ENCODE results near the gene BAZ1B.

DNA sequence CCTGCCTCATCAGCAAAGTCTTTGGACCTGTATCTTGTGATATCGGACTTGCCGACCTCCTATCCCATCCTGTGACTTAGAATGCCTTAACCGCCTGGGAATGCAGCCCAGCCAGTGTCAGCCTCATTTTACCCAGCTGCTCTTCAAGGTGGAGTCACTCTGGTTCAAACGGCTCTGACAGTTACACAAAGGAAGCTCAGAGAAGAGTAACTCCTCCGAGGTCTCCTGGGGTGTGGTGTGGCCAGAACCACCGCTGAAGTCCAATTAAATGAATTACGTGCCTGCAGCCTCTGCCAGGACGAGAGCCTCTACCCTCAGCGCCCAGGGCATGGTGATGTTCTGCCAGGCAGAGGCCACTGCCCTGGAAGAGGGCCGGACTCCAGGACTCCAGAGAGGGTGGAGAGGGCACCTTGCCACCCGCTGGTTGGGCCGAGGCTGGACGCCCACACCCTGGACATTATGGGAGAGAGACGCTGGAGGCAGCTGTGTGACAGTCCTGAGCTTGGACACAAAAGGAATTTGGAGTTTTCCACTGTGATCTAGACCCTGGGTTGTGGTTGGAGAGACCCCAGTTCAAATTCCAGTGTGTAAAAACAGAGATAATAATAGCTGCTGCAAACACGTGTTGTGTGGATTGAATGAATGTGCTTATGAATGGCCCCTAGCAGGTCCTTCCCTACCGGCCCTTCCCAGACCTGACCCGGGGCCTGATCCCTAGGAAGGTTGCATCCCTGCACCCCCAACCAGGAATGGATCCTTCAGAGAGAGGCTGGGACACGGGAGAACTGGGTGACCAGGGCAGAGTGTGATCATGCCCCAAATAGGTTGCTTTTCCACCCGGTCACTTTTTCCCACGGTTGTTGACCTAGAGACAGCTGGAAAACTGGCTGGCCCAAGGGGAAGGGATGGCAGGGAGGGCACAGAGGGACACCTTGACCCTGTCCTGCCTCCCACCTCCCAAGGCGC lies 126.3 kb downstream of the BAZ1B start:
- TF ChIP-seq, protein P1, sequence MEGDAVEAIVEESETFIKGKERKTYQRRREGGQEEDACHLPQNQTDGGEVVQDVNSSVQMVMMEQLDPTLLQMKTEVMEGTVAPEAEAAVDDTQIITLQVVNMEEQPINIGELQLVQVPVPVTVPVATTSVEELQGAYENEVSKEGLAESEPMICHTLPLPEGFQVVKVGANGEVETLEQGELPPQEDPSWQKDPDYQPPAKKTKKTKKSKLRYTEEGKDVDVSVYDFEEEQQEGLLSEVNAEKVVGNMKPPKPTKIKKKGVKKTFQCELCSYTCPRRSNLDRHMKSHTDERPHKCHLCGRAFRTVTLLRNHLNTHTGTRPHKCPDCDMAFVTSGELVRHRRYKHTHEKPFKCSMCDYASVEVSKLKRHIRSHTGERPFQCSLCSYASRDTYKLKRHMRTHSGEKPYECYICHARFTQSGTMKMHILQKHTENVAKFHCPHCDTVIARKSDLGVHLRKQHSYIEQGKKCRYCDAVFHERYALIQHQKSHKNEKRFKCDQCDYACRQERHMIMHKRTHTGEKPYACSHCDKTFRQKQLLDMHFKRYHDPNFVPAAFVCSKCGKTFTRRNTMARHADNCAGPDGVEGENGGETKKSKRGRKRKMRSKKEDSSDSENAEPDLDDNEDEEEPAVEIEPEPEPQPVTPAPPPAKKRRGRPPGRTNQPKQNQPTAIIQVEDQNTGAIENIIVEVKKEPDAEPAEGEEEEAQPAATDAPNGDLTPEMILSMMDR (IDR thresholded peaks at IDR 0.05), result no peak
- TF ChIP-seq, protein P2, sequence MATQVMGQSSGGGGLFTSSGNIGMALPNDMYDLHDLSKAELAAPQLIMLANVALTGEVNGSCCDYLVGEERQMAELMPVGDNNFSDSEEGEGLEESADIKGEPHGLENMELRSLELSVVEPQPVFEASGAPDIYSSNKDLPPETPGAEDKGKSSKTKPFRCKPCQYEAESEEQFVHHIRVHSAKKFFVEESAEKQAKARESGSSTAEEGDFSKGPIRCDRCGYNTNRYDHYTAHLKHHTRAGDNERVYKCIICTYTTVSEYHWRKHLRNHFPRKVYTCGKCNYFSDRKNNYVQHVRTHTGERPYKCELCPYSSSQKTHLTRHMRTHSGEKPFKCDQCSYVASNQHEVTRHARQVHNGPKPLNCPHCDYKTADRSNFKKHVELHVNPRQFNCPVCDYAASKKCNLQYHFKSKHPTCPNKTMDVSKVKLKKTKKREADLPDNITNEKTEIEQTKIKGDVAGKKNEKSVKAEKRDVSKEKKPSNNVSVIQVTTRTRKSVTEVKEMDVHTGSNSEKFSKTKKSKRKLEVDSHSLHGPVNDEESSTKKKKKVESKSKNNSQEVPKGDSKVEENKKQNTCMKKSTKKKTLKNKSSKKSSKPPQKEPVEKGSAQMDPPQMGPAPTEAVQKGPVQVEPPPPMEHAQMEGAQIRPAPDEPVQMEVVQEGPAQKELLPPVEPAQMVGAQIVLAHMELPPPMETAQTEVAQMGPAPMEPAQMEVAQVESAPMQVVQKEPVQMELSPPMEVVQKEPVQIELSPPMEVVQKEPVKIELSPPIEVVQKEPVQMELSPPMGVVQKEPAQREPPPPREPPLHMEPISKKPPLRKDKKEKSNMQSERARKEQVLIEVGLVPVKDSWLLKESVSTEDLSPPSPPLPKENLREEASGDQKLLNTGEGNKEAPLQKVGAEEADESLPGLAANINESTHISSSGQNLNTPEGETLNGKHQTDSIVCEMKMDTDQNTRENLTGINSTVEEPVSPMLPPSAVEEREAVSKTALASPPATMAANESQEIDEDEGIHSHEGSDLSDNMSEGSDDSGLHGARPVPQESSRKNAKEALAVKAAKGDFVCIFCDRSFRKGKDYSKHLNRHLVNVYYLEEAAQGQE (IDR thresholded peaks at IDR 0.05; ENCODE audit: insufficient read depth in 1 of 2, low read depth in 2 of 2, low read length in 1 of 2), result no peak
- TF ChIP-seq TCF7L2 (IDR thresholded peaks at IDR 0.05; ENCODE audit: low read depth, low read length) (no peak), POLR2AphosphoS5 (IDR thresholded peaks at IDR 0.05; ENCODE audit: low read depth, low read length) (no peak), SIN3A (IDR thresholded peaks at IDR 0.05; ENCODE audit: borderline replicate concordance, insufficient read depth, low read depth, low read length) (no peak)
